ENCODE data around the gene IGFBP4. TPM values are rescaled to one million over a fixed set of nuclear protein-coding genes. Genes with fewer than 3 reads are reported as not detected.

The IGFBP4 gene
- total and polyA plus RNA-seq, 4 experiments from 2014 or later = 3.3 to 6.1 (median 5.5) TPM

- Mint-ChIP-seq H3K36me3 (peaks cover 0 to 3% of the 10 kb centered on the region in 2 donors), H3K4me3 (no peak overlapping the region), H3K27ac (peak overlapping the region in 1 of 7 donors; percentile 35), H3K4me1 (peaks cover 8 to 20% (median 13%) of the 10 kb centered on the region in 4 donors), H3K27me3 (no peaks in the 10 kb centered on the region), H3K9me3 (no peaks in the 10 kb centered on the region)
- intact Hi-C loops (cut with micrococcal nuclease) = no loop called here
- no peaks in the 10 kb centered on the region for H3K27me3 ChIP-seq (ENCODE audit: insufficient read depth, low read length)
- H3K36me3 ChIP-seq (ENCODE audit: insufficient read depth, low read length) = peaks cover 4% of the 10 kb centered on the region
- ChIA-PET CTCF (ENCODE audit: partially characterized antibody) (interaction anchor here (1.2 to 16.7 kb wide), 6 partner anchors 9 to 107 kb away, joined by 3 to 192 read pairs (median 7); partner anchors contain the start of gene IGFBP4), POLR2A (ENCODE audit: partially characterized antibody) (no interaction called here)
- no peaks in the 10 kb centered on the region for H3K9me3 ChIP-seq (ENCODE audit: control insufficient read depth in 1 of 2, low read length in 2 of 2)
- no peak for DNase-seq
- no peak overlapping the region for H3K4me3 ChIP-seq (ENCODE audit: low read length in 2 of 2)
- H3K4me1 ChIP-seq (ENCODE audit: insufficient read depth, low read length) = peaks cover 20% of the 10 kb centered on the region
- no peak overlapping the region for H3K27ac ChIP-seq (ENCODE audit: low read depth, low read length)
Measured at GRCh38 chr17:40452216-40452787, 9.1 kb downstream of the IGFBP4 start.

GRCh38 chr17:40452921-40453378 is 9.7 kb downstream of the IGFBP4 start:
- Mint-ChIP-seq H3K4me3 (no peak overlapping the region), H3K9me3 (no peaks in the 10 kb centered on the region), H3K36me3 (peaks cover 0 to 3% of the 10 kb centered on the region in 2 donors), H3K27me3 (no peaks in the 10 kb centered on the region), H3K27ac (no peak overlapping the region), H3K4me1 (peaks cover 5 to 14% (median 8%) of the 10 kb centered on the region in 4 donors)
- no peaks in the 10 kb centered on the region for H3K27me3 ChIP-seq (ENCODE audit: insufficient read depth, low read length)
- H3K36me3 ChIP-seq (ENCODE audit: insufficient read depth, low read length) = peaks cover 4% of the 10 kb centered on the region
- H3K27ac ChIP-seq (ENCODE audit: low read depth, low read length) = no peak overlapping the region
- no peaks in the 10 kb centered on the region for H3K9me3 ChIP-seq (ENCODE audit: control insufficient read depth in 1 of 2, low read length in 2 of 2)
- intact Hi-C loops (cut with micrococcal nuclease) = no loop called here
- H3K4me3 ChIP-seq (ENCODE audit: low read length in 2 of 2) = no peak overlapping the region
- DNase-seq = no peak
- H3K4me1 ChIP-seq (ENCODE audit: insufficient read depth, low read length) = peaks cover 14% of the 10 kb centered on the region
- CTCF ChIA-PET (ENCODE audit: partially characterized antibody) = interaction anchor here (2.4 to 7.0 kb wide), 2 partner anchors 10 to 107 kb away, joined by 11 to 32 read pairs; partner anchors contain the start of gene IGFBP4
- POLR2A ChIA-PET (ENCODE audit: partially characterized antibody) = no interaction called here

- Histone ChIP-seq H3K4me3 (ENCODE audit: low read length in 2 of 2) (no peak overlapping the region), H3K36me3 (ENCODE audit: insufficient read depth, low read length) (peaks cover 4% of the 10 kb centered on the region), H3K27me3 (ENCODE audit: insufficient read depth, low read length) (no peaks in the 10 kb centered on the region), H3K4me1 (ENCODE audit: insufficient read depth, low read length) (peaks cover 3% of the 10 kb centered on the region), H3K9me3 (ENCODE audit: control insufficient read depth in 1 of 2, low read length in 2 of 2) (no peaks in the 10 kb centered on the region), H3K27ac (ENCODE audit: low read depth, low read length) (no peak overlapping the region)
- no peak overlapping the region for H3K4me3 Mint-ChIP-seq
- peaks cover 0 to 3% (median under 1%) of the 10 kb centered on the region in 4 donors for H3K4me1 Mint-ChIP-seq
- ChIA-PET CTCF (ENCODE audit: partially characterized antibody) (interaction anchor here (2.4 to 4.8 kb wide), 3 partner anchors 10 to 22 kb away, joined by 9 to 22 read pairs (median 11); partner anchors contain the start of gene IGFBP4), POLR2A (ENCODE audit: partially characterized antibody) (interaction anchor here (1.7 kb wide), 1 partner anchor 10 kb away, joined by 5 read pairs; the partner anchor contains the start of gene IGFBP4)
- H3K27me3 Mint-ChIP-seq = no peaks in the 10 kb centered on the region
- H3K9me3 Mint-ChIP-seq = no peaks in the 10 kb centered on the region
- H3K36me3 Mint-ChIP-seq = peaks cover 0 to 3% of the 10 kb centered on the region in 2 donors
- no peak for DNase-seq
- H3K27ac Mint-ChIP-seq = no peak overlapping the region
- intact Hi-C loops (cut with micrococcal nuclease) = no loop called here
Measured at GRCh38 chr17:40453881-40454612, 10.8 kb downstream of the IGFBP4 start.

DNA sequence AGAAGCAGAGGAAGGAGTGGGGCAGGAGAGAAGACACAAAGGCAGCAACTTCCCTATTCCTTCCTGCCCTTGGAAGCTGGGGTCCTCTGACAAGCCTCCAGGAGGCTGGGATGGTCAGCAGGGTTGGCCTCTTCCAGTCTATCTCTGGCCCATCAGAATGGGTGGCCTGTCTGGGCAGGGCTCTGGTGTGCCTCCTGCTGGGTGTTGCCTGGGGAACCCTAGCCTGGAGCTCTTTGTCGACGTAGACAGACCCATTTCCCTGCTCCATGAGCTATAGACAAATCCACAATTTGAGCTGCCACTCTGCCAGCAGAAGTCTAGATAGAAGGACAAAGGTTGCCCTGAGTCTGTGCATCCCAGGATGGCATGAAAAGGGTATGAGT is 11.4 kb downstream of the IGFBP4 start:
- no peaks in the 10 kb centered on the region for H3K27me3 Mint-ChIP-seq
- H3K36me3 Mint-ChIP-seq = peaks cover 0 to 3% of the 10 kb centered on the region in 2 donors
- ChIA-PET POLR2A (ENCODE audit: partially characterized antibody) (interaction anchor here (0.6 to 1.7 kb wide), 2 partner anchors 11 to 100 kb away, joined by 3 to 5 read pairs; partner anchors contain the start of gene IGFBP4), CTCF (ENCODE audit: partially characterized antibody) (interaction anchor here (1.4 to 4.8 kb wide), 3 partner anchors 11 to 27 kb away, joined by 3 to 22 read pairs (median 9); partner anchors contain the start of gene IGFBP4)
- DNase-seq = no peak
- no peak overlapping the region for H3K4me3 Mint-ChIP-seq
- intact Hi-C loops (cut with micrococcal nuclease) = no loop called here
- H3K4me1 Mint-ChIP-seq = peaks cover 0 to 3% (median 0%) of the 10 kb centered on the region in 4 donors
- Histone ChIP-seq H3K27ac (ENCODE audit: low read depth, low read length) (no peak overlapping the region), H3K9me3 (ENCODE audit: control insufficient read depth in 1 of 2, low read length in 2 of 2) (no peaks in the 10 kb centered on the region), H3K4me3 (ENCODE audit: low read length in 2 of 2) (no peak overlapping the region), H3K36me3 (ENCODE audit: insufficient read depth, low read length) (peaks cover 4% of the 10 kb centered on the region), H3K4me1 (ENCODE audit: insufficient read depth, low read length) (peaks cover 3% of the 10 kb centered on the region), H3K27me3 (ENCODE audit: insufficient read depth, low read length) (no peaks in the 10 kb centered on the region)
- no peaks in the 10 kb centered on the region for H3K9me3 Mint-ChIP-seq
- no peak overlapping the region for H3K27ac Mint-ChIP-seq

DNA sequence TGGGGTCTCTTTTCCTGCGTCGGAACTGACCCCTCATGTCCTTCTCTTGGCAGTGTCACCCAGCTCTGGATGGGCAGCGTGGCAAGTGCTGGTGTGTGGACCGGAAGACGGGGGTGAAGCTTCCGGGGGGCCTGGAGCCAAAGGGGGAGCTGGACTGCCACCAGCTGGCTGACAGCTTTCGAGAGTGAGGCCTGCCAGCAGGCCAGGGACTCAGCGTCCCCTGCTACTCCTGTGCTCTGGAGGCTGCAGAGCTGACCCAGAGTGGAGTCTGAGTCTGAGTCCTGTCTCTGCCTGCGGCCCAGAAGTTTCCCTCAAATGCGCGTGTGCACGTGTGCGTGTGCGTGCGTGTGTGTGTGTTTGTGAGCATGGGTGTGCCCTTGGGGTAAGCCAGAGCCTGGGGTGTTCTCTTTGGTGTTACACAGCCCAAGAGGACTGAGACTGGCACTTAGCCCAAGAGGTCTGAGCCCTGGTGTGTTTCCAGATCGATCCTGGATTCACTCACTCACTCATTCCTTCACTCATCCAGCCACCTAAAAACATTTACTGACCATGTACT is 13.2 kb downstream of the IGFBP4 start:
- CTCF ChIA-PET (ENCODE audit: partially characterized antibody) = interaction anchor here (1.2 to 4.8 kb wide), 3 partner anchors 13 to 72 kb away, joined by 6 to 22 read pairs (median 9); partner anchors contain the start of gene IGFBP4

GRCh38 chr17:40457369-40457768 is 14.1 kb downstream of the IGFBP4 start:
- no peaks in the 10 kb centered on the region for H3K27me3 ChIP-seq (ENCODE audit: insufficient read depth, low read length)
- Mint-ChIP-seq H3K4me3 (no peak overlapping the region), H3K9me3 (no peaks in the 10 kb centered on the region), H3K27me3 (no peaks in the 10 kb centered on the region), H3K27ac (no peak overlapping the region), H3K4me1 (no peaks in the 10 kb centered on the region), H3K36me3 (peaks cover 0 to 3% of the 10 kb centered on the region in 2 donors)
- no peaks in the 10 kb centered on the region for H3K4me1 ChIP-seq (ENCODE audit: insufficient read depth, low read length)
- POLR2A ChIA-PET (ENCODE audit: partially characterized antibody) = interaction anchor here (1.6 kb wide), 1 partner anchor 50 kb away, joined by 3 read pairs; no protein-coding TSS in a partner anchor
- no peak overlapping the region for H3K4me3 ChIP-seq (ENCODE audit: low read length in 2 of 2)
- no peak for DNase-seq
- intact Hi-C loops (cut with micrococcal nuclease) = no loop called here
- CTCF ChIA-PET (ENCODE audit: partially characterized antibody) = interaction anchor here (4.8 kb wide), 1 partner anchor 18 kb away, joined by 22 read pairs; no protein-coding TSS in a partner anchor
- no peak overlapping the region for H3K27ac ChIP-seq (ENCODE audit: low read depth, low read length)
- no peaks in the 10 kb centered on the region for H3K9me3 ChIP-seq (ENCODE audit: control insufficient read depth in 1 of 2, low read length in 2 of 2)
- peaks cover 4% of the 10 kb centered on the region for H3K36me3 ChIP-seq (ENCODE audit: insufficient read depth, low read length)

More for the DNA sequence above, 13.2 kb downstream of the IGFBP4 start:
- Histone ChIP-seq H3K9me3 (ENCODE audit: control insufficient read depth in 1 of 2, low read length in 2 of 2) (no peaks in the 10 kb centered on the region), H3K27me3 (ENCODE audit: insufficient read depth, low read length) (no peaks in the 10 kb centered on the region), H3K4me1 (ENCODE audit: insufficient read depth, low read length) (no peaks in the 10 kb centered on the region), H3K4me3 (ENCODE audit: low read length in 2 of 2) (no peak overlapping the region), H3K36me3 (ENCODE audit: insufficient read depth, low read length) (peaks cover 4% of the 10 kb centered on the region), H3K27ac (ENCODE audit: low read depth, low read length) (no peak overlapping the region)
- Mint-ChIP-seq H3K9me3 (no peaks in the 10 kb centered on the region), H3K4me3 (no peak overlapping the region), H3K27ac (peak overlapping the region in 2 of 7 donors; percentile 29 to 48), H3K27me3 (no peaks in the 10 kb centered on the region), H3K4me1 (no peaks in the 10 kb centered on the region), H3K36me3 (peaks cover 0 to 3% of the 10 kb centered on the region in 2 donors)
- POLR2A ChIA-PET (ENCODE audit: partially characterized antibody) = interaction anchor here (1.4 to 1.6 kb wide), 2 partner anchors 39 to 49 kb away, joined by 3 read pairs; partner anchors contain the start of gene TOP2A
- DNase-seq = no peak
- intact Hi-C loops (cut with micrococcal nuclease) = no loop called here
